Lung (tissue), 12 donors: ENCODE measurements around the gene NRROS. TPM values are rescaled to one million over a fixed set of nuclear protein-coding genes. Genes with fewer than 3 reads are reported as not detected.
A peak's percentile ranks its signal among the peaks of the same experiment; 100 is the strongest.

Source experiments
- ATAC-seq: fragments of 200-7000 bp; cut with Tn5 transposase; one replicate; pipeline ENCODE4 v1.9.1; 2020; ENCODE audit warnings: moderate number of reproducible peaks; ENCODE audit not compliant: insufficient read depth, low FRiP score
- DNase-seq, 3 donors: peaks; one replicate each; pipeline ENCODE4 v3.0.0-alpha.2; 2013 to 2017
- H3K27ac ChIP-seq, 2 donors: one replicate each; pipeline ENCODE4 v1.5.1; 2013; ENCODE audit warnings: mild to moderate bottlenecking in 2 of 2, moderate library complexity in 2 of 2, control low read depth in 1 of 2, inconsistent platforms in 1 of 2, low read depth in 1 of 2, low read length in 1 of 2
- H3K27me3 ChIP-seq, 3 donors: one replicate each; pipeline ENCODE4 v1.5.1; 2013; ENCODE audit warnings: low read length in 2 of 3; ENCODE audit not compliant: control insufficient read depth in 3 of 3, insufficient read depth in 3 of 3
- H3K36me3 ChIP-seq, 4 donors: one replicate each; pipeline ENCODE4 v1.5.1; 2013; ENCODE audit warnings: low read length in 4 of 4, mild to moderate bottlenecking in 1 of 4, moderate library complexity in 1 of 4; ENCODE audit not compliant: control insufficient read depth in 4 of 4, insufficient read depth in 4 of 4
- H3K4me1 ChIP-seq, 5 donors: one replicate each; pipeline ENCODE4 v1.5.1; 2013; ENCODE audit warnings: low read length in 5 of 5, mild to moderate bottlenecking in 2 of 5, moderate library complexity in 1 of 5; ENCODE audit not compliant: control insufficient read depth in 5 of 5, insufficient read depth in 5 of 5
- H3K4me3 ChIP-seq: one replicate; pipeline ENCODE4 v1.5.1; 2013; ENCODE audit warnings: mild to moderate bottlenecking, control low read depth, moderate library complexity
- H3K9ac ChIP-seq, 2 donors: one replicate each; pipeline ENCODE4 v1.5.1; 2013; ENCODE audit warnings: low read length in 2 of 2, control low read depth in 1 of 2; ENCODE audit not compliant: insufficient read depth in 1 of 2
- H3K9me3 ChIP-seq, 4 donors: one replicate each; pipeline ENCODE4 v1.5.1; 2013; ENCODE audit warnings: low read length in 3 of 4, mild to moderate bottlenecking in 1 of 4, moderate library complexity in 1 of 4; ENCODE audit not compliant: control insufficient read depth in 4 of 4, insufficient read depth in 3 of 4
- WGBS, 2 donors: extraction: QIAGEN DNeasy Blood & Tissue Kit; methylation state at CpG; one replicate each; pipeline ENCODE4 v1.1.7; 2013; 5-methylcytosine and 5-hydroxymethylcytosine counted together
- polyA plus RNA-seq, 2 donors: library from polyadenylated mRNA; stranded (reverse); fragments of 200-250 nt; gene quantifications; one replicate each; pipeline ENCODE4 v1.2.1, GENCODE V29; 2013
- total RNA-seq, 2 donors: library from RNA; depleted of rRNA in 1 of 2; stranded (reverse); fragments of >200 nt in 1 of 2; gene quantifications; one replicate each; pipeline ENCODE4 v1.2.1, GENCODE V29; 2014 to 2021
- TF ChIP-seq, protein P1 (sequence below): IDR thresholded peaks from 2 replicates; pipeline ENCODE4 v1.5.1; 2012; ENCODE audit warnings: mild to moderate bottlenecking; ENCODE audit errors: control extremely low read depth, extremely low read depth
- donor health status: control.
- donor health status: control.
- donor health status: Bipolar disorder and iron deficiency.
- donor health status: healthy.
- donor health status: DM: yes; HTN: yes; CAD: no.

Gene NRROS
- total and polyA plus RNA-seq, 4 donors: 6.6 to 17.6 (median 13.0) TPM

DNA sequence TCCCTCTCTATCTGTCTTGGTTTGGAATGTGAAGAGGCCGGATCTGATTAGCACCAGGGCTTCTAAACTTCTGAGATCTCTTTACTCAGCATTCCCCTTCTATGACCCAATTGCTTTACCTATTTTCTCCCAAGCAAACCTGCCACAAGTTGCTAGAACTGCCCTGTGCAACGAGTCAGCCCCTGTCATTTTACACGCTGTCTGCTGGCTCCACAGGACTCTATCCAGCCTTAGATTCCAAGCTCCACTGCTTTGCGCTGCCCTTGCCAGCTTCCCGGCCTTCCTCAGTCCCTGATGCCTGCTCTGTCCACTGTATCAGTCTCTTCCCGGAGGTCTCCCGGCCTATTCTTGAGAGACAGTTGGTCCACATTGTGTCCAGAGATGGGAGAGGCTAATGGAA is 60.3 kb downstream of the NRROS start:
- Histone ChIP-seq H3K4me1 (no peaks in the 10 kb centered on the region), H3K36me3 (no peaks in the 10 kb centered on the region), H3K9me3 (no peaks in the 10 kb centered on the region), H3K4me3 (no peak overlapping the region), H3K27ac (no peak overlapping the region), H3K9ac (no peak overlapping the region), H3K27me3 (no peaks in the 10 kb centered on the region)
- no peak for ATAC-seq
- WGBS, 2 donors: 77 to 88% methylated on average over 7 of the region's 7 CpGs
- TF ChIP-seq, protein P1, sequence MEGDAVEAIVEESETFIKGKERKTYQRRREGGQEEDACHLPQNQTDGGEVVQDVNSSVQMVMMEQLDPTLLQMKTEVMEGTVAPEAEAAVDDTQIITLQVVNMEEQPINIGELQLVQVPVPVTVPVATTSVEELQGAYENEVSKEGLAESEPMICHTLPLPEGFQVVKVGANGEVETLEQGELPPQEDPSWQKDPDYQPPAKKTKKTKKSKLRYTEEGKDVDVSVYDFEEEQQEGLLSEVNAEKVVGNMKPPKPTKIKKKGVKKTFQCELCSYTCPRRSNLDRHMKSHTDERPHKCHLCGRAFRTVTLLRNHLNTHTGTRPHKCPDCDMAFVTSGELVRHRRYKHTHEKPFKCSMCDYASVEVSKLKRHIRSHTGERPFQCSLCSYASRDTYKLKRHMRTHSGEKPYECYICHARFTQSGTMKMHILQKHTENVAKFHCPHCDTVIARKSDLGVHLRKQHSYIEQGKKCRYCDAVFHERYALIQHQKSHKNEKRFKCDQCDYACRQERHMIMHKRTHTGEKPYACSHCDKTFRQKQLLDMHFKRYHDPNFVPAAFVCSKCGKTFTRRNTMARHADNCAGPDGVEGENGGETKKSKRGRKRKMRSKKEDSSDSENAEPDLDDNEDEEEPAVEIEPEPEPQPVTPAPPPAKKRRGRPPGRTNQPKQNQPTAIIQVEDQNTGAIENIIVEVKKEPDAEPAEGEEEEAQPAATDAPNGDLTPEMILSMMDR: no peak
- peak in 2 of 3 donors; percentile 14 to 16 for DNase-seq

DNA sequence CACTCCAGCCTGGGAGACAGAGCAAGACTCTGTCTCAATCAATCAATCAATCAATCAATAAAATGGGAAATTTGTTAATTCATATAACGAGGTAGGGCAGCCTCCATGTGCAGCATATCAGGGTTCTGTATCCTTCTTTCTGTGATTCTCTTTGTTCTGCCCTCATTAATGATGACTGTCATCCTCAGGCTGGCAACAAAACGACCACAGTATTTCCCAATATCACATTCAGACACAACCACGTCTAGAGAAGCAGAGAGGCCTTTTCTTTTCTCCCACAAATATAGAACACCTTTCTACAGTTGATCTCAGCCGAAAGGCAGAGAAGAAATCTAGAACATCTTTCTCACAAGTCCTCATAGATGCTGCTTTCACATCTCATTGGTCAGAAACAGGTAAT is 61.3 kb downstream of the NRROS start:
- Histone ChIP-seq H3K27me3 (no peaks in the 10 kb centered on the region), H3K36me3 (no peaks in the 10 kb centered on the region), H3K27ac (no peak overlapping the region), H3K9me3 (no peaks in the 10 kb centered on the region), H3K9ac (no peak overlapping the region), H3K4me1 (no peaks in the 10 kb centered on the region), H3K4me3 (no peak overlapping the region)
- ATAC-seq (no peak), DNase-seq (no peak)
- TF ChIP-seq, protein P1: no peak
- 42 to 73% methylated on average over 4 of the region's 4 CpGs for WGBS, 2 donors

DNA sequence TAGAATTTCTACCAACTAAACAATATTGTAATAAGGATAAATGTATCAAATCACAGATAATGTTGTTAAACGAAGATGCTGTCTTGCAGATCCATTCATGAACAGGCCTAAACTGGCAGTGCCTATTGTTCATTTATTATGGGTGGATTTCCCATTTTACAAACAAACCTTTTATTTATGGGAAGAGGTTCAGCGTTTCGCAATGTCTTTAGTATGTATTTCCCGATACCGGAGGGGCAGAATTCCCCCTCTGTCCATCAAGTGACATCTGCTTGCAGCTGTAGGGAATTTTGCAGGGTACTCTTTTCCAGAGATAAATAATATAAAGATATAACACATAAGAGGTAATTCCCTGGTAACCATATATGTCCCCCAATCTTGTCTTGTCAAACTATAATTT is 66.8 kb downstream of the NRROS start:
- H3K9ac ChIP-seq: no peak overlapping the region
- 30 to 65% methylated on average over 5 of the region's 5 CpGs for WGBS, 2 donors
- H3K27me3 ChIP-seq: no peaks in the 10 kb centered on the region
- DNase-seq (no peak), ATAC-seq (no peak)
- TF ChIP-seq, protein P1: no peak
- H3K36me3 ChIP-seq: no peaks in the 10 kb centered on the region
- H3K27ac ChIP-seq: no peak overlapping the region
- peaks cover 0 to 2% (median 0%) of the 10 kb centered on the region in 5 donors for H3K4me1 ChIP-seq
- H3K4me3 ChIP-seq: no peak overlapping the region
- H3K9me3 ChIP-seq: no peaks in the 10 kb centered on the region

DNA sequence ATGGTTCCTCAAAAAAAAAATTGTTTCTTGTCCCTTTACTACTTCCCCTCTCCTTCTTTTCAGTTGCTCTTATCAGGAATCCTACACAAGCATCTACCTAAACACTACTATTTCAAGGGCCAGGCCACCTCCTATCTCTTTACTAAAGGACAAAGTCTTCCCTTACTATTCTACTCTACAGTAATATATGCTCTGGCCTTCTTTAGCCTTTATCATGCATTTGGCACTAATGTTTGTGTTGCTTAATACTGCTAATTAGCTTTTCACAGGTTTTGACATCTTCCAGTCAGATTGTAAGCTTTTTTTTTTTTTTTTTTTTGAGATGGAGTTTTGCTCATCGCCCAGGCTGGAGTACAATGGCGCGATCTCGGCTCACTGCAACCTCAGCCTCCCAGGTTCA is 67.2 kb downstream of the NRROS start:
- WGBS, 2 donors: 93 to 99% methylated on average over 4 of the region's 4 CpGs
- ATAC-seq (no peak), DNase-seq (no peak)
- Histone ChIP-seq H3K4me1 (peaks cover 0 to 6% (median 0%) of the 10 kb centered on the region in 5 donors), H3K27ac (no peak overlapping the region), H3K9ac (no peak overlapping the region), H3K4me3 (no peak overlapping the region), H3K36me3 (no peaks in the 10 kb centered on the region), H3K9me3 (no peaks in the 10 kb centered on the region), H3K27me3 (no peaks in the 10 kb centered on the region)
- TF ChIP-seq, protein P1: no peak
